ENCODE data around the gene OR51A7. TPM values are rescaled to one million over a fixed set of nuclear protein-coding genes. Genes with fewer than 3 reads are reported as not detected.
"Not testable (repeated sequence)": the region's sequence is repeated elsewhere in the genome, so short reads cannot be mapped to it uniquely, and the experiment has no call there.

The OR51A7 gene
- total RNA-seq, 1 donor from 2014 or later = not detected

DNA sequence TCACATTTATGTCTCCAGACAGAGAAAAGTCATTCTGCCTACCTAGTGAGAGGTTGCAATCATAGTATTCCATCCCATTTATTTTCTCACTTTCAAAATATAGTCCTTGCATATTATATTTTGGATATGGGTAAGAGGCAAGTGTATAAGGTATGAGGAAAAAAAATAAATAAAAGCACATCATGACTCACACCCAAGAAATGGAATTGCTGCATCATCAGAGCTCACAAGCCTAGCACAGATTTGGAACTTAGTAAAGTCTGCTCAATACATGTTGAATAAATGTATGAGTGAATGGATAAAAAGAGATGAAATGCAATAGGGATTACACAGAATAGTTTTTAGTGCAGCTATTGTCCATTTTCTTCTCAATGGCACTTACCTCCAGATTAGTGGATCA, 23.0 kb downstream of the OR51A7 start:
- TF ChIP-seq, protein P1, sequence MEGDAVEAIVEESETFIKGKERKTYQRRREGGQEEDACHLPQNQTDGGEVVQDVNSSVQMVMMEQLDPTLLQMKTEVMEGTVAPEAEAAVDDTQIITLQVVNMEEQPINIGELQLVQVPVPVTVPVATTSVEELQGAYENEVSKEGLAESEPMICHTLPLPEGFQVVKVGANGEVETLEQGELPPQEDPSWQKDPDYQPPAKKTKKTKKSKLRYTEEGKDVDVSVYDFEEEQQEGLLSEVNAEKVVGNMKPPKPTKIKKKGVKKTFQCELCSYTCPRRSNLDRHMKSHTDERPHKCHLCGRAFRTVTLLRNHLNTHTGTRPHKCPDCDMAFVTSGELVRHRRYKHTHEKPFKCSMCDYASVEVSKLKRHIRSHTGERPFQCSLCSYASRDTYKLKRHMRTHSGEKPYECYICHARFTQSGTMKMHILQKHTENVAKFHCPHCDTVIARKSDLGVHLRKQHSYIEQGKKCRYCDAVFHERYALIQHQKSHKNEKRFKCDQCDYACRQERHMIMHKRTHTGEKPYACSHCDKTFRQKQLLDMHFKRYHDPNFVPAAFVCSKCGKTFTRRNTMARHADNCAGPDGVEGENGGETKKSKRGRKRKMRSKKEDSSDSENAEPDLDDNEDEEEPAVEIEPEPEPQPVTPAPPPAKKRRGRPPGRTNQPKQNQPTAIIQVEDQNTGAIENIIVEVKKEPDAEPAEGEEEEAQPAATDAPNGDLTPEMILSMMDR (IDR thresholded peaks at IDR 0.05) = no peak

DNA sequence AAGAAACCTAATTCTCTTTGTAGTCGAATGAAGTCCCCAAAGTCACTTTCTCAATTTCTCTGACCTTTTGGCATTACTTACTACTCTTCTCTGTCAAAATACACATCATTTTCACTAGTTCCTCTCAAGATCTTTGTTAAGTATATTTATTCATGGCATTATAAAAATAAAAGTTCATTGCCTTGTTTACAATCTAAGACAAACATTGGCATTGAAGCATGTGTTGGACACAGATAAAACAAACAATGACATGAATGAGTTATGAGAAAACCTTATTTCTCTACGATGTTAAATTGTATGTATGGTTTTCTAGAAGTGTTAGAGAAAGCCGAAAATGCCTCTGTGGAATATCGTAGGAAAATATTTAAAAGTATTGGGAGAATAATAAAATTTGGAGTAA, 29.2 kb downstream of the OR51A7 start:
- TF ChIP-seq, protein P1 (IDR thresholded peaks at IDR 0.05) = no peak
- intact Hi-C loops (cut with DNase I) = no loop called here
- H3K9me3 ChIP-seq = no peaks in the 10 kb centered on the region

More for the DNA sequence above, 23.0 kb downstream of the OR51A7 start:
- H3K4me1 ChIP-seq = no peaks in the 10 kb centered on the region
- H3K27ac ChIP-seq = no peak overlapping the region
- ATAC-seq = no peak
- no peak overlapping the region for H3K4me3 ChIP-seq
- DNase-seq = no peak
- H3K27me3 ChIP-seq = no peaks in the 10 kb centered on the region
- no peaks in the 10 kb centered on the region for H3K36me3 ChIP-seq
- no peaks in the 10 kb centered on the region for H3K9me3 ChIP-seq
- intact Hi-C loops (cut with DNase I) = no loop called here

DNA sequence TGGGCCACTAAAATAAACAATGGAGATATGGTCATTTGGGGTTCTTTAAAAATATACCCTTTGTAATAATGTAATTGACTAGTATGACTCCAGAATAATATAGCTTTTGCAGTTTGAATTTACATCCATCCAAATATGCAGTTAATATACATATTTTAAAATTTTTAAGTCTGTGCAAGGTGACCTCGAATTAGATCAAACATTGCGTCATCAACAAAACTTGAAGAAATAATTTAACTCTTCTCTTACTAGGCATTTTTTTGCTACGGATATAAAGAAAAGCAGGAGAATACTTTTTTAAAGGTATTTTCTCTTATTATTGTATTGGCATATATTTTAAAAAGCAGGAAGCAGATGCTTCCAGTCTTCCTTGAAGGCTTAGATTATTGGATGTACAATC, 33.2 kb downstream of the OR51A7 start:
- TF ChIP-seq, protein P1 (IDR thresholded peaks at IDR 0.05) = no peak
- Histone ChIP-seq H3K36me3 (no peaks in the 10 kb centered on the region), H3K9me3 (no peaks in the 10 kb centered on the region), H3K4me1 (no peaks in the 10 kb centered on the region), H3K27me3 (no peaks in the 10 kb centered on the region), H3K27ac (no peak overlapping the region), H3K4me3 (no peak overlapping the region)
- no peak for DNase-seq
- no peak for ATAC-seq
- intact Hi-C loops (cut with DNase I) = no loop called here

More for the DNA sequence above, 29.2 kb downstream of the OR51A7 start:
- DNase-seq (no peak), ATAC-seq (no peak)
- no peaks in the 10 kb centered on the region for H3K36me3 ChIP-seq
- no peak overlapping the region for H3K27ac ChIP-seq
- no peaks in the 10 kb centered on the region for H3K27me3 ChIP-seq
- H3K4me3 ChIP-seq = no peak overlapping the region
- no peaks in the 10 kb centered on the region for H3K4me1 ChIP-seq

DNA sequence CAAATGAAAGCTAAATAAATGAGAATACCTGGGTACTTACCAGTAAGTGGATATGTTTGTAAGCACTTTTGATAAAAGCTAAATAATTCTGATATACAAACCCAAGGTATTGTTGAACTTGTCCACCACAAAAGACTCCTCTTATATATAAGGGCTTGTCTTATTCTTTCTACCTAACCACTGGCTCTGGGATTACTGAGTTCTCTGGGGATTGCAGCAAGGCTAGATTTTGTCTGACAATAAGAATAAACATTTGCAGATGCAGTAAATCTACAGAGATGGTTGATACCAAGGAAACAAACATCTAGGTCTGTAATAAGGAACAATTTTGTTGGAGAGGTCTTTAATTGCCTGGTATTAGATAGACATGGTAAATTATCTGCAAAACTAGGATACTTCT, 43.9 kb downstream of the OR51A7 start, which contains the start of gene OR51A4:
Gene OR51A4 (minus strand): TSS at position 101 of the 400 bp plus-strand sequence. CDS start 505 bp downstream, outside the sequence.
- H3K4me3 ChIP-seq = no peak within 1 kb of the TSS
- no peaks in the 10 kb centered on the region for H3K4me1 ChIP-seq
- intact Hi-C loops (cut with DNase I) = no loop called here
- ATAC-seq (no peak), DNase-seq (no peak)
- TF ChIP-seq, protein P1 (IDR thresholded peaks at IDR 0.05) = no peak
- H3K9me3 ChIP-seq = no peaks in the 10 kb centered on the region
- H3K36me3 ChIP-seq = no peaks in the 10 kb centered on the region
- H3K27ac ChIP-seq = no peak within 1 kb of the TSS
- H3K27me3 ChIP-seq = no peaks in the 10 kb centered on the region

DNA sequence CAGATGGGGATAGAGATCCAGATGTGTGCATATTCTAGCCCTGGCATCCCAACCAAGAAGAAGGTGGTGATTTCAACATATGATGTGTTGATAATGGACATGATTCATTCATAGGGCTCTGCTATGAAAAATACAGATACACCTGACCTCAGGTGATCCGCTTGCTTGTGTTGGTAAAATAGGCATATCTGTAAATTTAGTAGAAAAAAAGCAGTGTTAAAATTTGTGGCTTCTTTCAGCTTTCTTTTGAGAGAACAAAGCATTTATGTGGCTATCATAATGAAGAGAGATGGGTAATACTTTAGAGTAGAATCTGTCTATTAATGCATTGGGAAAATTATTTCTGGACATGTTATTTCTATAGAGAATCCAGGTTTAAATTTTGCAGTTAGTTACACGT, 52.0 kb downstream of the OR51A7 start, which contains the start of gene OR51A2:
Gene OR51A2 (minus strand): TSS at position 101 of the 400 bp plus-strand sequence. CDS start 0 bp downstream, at position 101.
- H3K4me3 ChIP-seq; H3K9me3 ChIP-seq; H3K36me3 ChIP-seq; intact Hi-C loops (cut with DNase I); ATAC-seq; H3K27me3 ChIP-seq; DNase-seq; H3K27ac ChIP-seq; H3K4me1 ChIP-seq: not testable (repeated sequence)

DNA sequence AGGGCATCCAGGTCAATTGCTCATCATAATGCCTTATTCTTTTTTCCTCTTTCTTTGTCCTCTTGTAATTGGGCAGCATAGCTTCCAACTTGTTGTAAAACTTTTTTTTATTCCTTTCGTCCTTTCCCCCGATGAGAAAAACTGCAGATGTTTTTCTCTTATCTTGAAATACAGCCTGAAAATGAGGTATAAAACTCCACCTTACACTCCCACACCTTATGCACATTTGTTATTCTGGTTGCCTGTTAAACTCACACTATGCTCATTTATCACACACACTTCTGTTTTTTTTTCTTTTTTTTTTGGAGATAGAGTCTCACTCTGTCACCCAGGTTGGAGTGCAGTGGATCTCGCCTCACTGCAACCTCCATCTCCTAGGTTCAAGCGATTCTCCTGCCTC, 53.8 kb downstream of the OR51A7 start:
- intact Hi-C loops (cut with DNase I) = no loop called here
- TF ChIP-seq, protein P1 (IDR thresholded peaks at IDR 0.05) = no peak
- DNase-seq (no peak), ATAC-seq (no peak)
- H3K27me3 ChIP-seq = no peaks in the 10 kb centered on the region
- no peaks in the 10 kb centered on the region for H3K9me3 ChIP-seq
- no peak overlapping the region for H3K4me3 ChIP-seq
- no peaks in the 10 kb centered on the region for H3K36me3 ChIP-seq
- no peak overlapping the region for H3K27ac ChIP-seq
- H3K4me1 ChIP-seq = no peaks in the 10 kb centered on the region

Other genes starting within 250 kb of the OR51A7 start
- not detected for gene OR51E2, start 205.9 kb upstream of the OR51A7 start, total RNA-seq
- not detected for gene MMP26, start 199.0 kb upstream of the OR51A7 start, total RNA-seq
- not detected for gene OR51F1, start 133.8 kb upstream of the OR51A7 start, total RNA-seq
- gene OR52R1, start 99.4 kb upstream of the OR51A7 start, total RNA-seq = not detected
- gene OR51F2, start 82.5 kb upstream of the OR51A7 start, total RNA-seq = not detected
- gene OR51S1, start 54.6 kb upstream of the OR51A7 start, total RNA-seq = not detected
- not detected for gene OR51T1, start 21.9 kb upstream of the OR51A7 start, total RNA-seq
- not detected for gene OR51G2, start 15.6 kb downstream of the OR51A7 start, total RNA-seq
- not detected for gene OR51G1, start 20.6 kb downstream of the OR51A7 start, total RNA-seq
- gene OR51A4, start 43.8 kb downstream of the OR51A7 start, total RNA-seq = not detected
- gene OR51A2, start 51.9 kb downstream of the OR51A7 start, total RNA-seq = not detected
- gene OR51L1, start 91.1 kb downstream of the OR51A7 start, total RNA-seq = not detected
- gene OR52J3, start 142.7 kb downstream of the OR51A7 start, total RNA-seq = not detected
- gene OR52E2, start 155.8 kb downstream of the OR51A7 start, total RNA-seq = not detected
- gene OR52E1, start 165.8 kb downstream of the OR51A7 start, total RNA-seq = not detected
- gene OR52A5, start 234.6 kb downstream of the OR51A7 start, total RNA-seq = not detected